Uterus (tissue), 4 donors: ENCODE data around the gene ATP11A. TPM values are rescaled to one million over a fixed set of nuclear protein-coding genes. Genes with fewer than 3 reads are reported as not detected.

Source experiments
- DNase-seq, 2 donors: peaks; one replicate each; pipeline ENCODE4 v3.0.0-alpha.2; 2019 to 2020
- H3K27ac ChIP-seq, 2 donors: fragments of 200-600 bp; sonication (generic); 1 replicate in 1 of 2; 2 replicates in 1 of 2; pipeline ENCODE4 v1.5.1; 2016 to 2018
- H3K27me3 ChIP-seq, 2 donors: fragments of 200-600 bp; sonication (generic); one replicate each; pipeline ENCODE4 v1.5.1; 2018 to 2019; ENCODE audit warnings: control low read depth in 1 of 2
- H3K36me3 ChIP-seq, 2 donors: fragments of 200-600 bp; sonication (generic); one replicate each; pipeline ENCODE4 v1.5.1; 2019; ENCODE audit warnings: control low read depth in 1 of 2
- H3K4me1 ChIP-seq, 2 donors: fragments of 200-600 bp; sonication (generic); one replicate each; pipeline ENCODE4 v1.5.1; 2018 to 2019; ENCODE audit warnings: control low read depth in 1 of 2
- H3K4me3 ChIP-seq, 2 donors: fragments of 200-600 bp; sonication (generic); 1 replicate in 1 of 2; 2 replicates in 1 of 2; pipeline ENCODE4 v1.5.1; 2018 to 2019; ENCODE audit warnings: mild to moderate bottlenecking in 1 of 2
- H3K9me3 ChIP-seq, 2 donors: fragments of 200-600 bp; sonication (generic); one replicate each; pipeline ENCODE4 v1.5.1; 2019; ENCODE audit warnings: control low read depth in 1 of 2
- CTCF ChIP-seq, 4 experiments: fragments of 200-600 bp in 2 of 4; fragments of 450-650 bp in 2 of 4; sonication (generic) in 2 of 4; IDR thresholded peaks; one replicate each; pipeline ENCODE4 v1.5.1; 2016 to 2019; ENCODE audit warnings: antibody characterized with exemption in 4 of 4, mild to moderate bottlenecking in 2 of 4, moderate library complexity in 1 of 4
- POLR2A ChIP-seq, 2 donors: fragments of 450-650 bp; IDR thresholded peaks; one replicate each; pipeline ENCODE4 v1.6.1; 2016; ENCODE audit warnings: antibody characterized with exemption in 2 of 2, mild to moderate bottlenecking in 1 of 2, moderate library complexity in 1 of 2
- intact Hi-C: fragments of 100-400 bp; cut with DNase I; formaldehyde crosslinking; loops from one replicate; pipeline ENCODE4 v1.15.1; 2023; ENCODE audit warnings: low total_unique reads
- total RNA-seq, 4 donors: library from RNA; depleted of rRNA in 3 of 4; stranded (reverse); fragments of >200 nt in 3 of 4; gene quantifications; one replicate each; pipeline versions ENCODE4 v1.1.0 to v1.2.4, GENCODE V29; 2014 to 2023
- donor health status: DM: yes; HTN: yes; CAD: no.

Gene ATP11A
- total RNA-seq, 4 donors from 2014 or later: 12.8 to 149 (median 22.8) TPM

GRCh38 chr13:112923962-112924361, 234.1 kb downstream of the ATP11A start:
- no peaks in the 10 kb centered on the region for H3K4me1 ChIP-seq
- no peak overlapping the region for H3K27ac ChIP-seq
- H3K4me3 ChIP-seq: no peak overlapping the region
- no peaks in the 10 kb centered on the region for H3K27me3 ChIP-seq
- H3K9me3 ChIP-seq: no peaks in the 10 kb centered on the region
- intact Hi-C loops: no loop called here
- TF ChIP-seq CTCF (IDR thresholded peaks at IDR 0.05): no peak
- no peak for TF ChIP-seq POLR2A (IDR thresholded peaks at IDR 0.05)
- no peaks in the 10 kb centered on the region for H3K36me3 ChIP-seq
- DNase-seq: no peak

- Histone ChIP-seq H3K4me1 (no peaks in the 10 kb centered on the region), H3K4me3 (no peak overlapping the region), H3K36me3 (no peaks in the 10 kb centered on the region), H3K9me3 (no peaks in the 10 kb centered on the region), H3K27me3 (no peaks in the 10 kb centered on the region), H3K27ac (no peak overlapping the region)
- DNase-seq: no peak
- TF ChIP-seq CTCF (IDR thresholded peaks at IDR 0.05) (no peak), POLR2A (IDR thresholded peaks at IDR 0.05) (no peak)
- intact Hi-C loops: no loop called here
Observed at GRCh38 chr13:112924365-112924764, 234.5 kb downstream of the ATP11A start.

- no peak for TF ChIP-seq CTCF (IDR thresholded peaks at IDR 0.05)
- no peak for TF ChIP-seq POLR2A (IDR thresholded peaks at IDR 0.05)
- H3K27ac ChIP-seq: no peak overlapping the region
- no peaks in the 10 kb centered on the region for H3K36me3 ChIP-seq
- no peaks in the 10 kb centered on the region for H3K27me3 ChIP-seq
- H3K9me3 ChIP-seq: no peaks in the 10 kb centered on the region
- no peak for DNase-seq
- H3K4me1 ChIP-seq: no peaks in the 10 kb centered on the region
- H3K4me3 ChIP-seq: no peak overlapping the region
- intact Hi-C loops: no loop called here
Observed at GRCh38 chr13:112926003-112926402, 236.2 kb downstream of the ATP11A start.

GRCh38 chr13:112926993-112927392, 237.2 kb downstream of the ATP11A start:
- Histone ChIP-seq H3K4me1 (no peaks in the 10 kb centered on the region), H3K9me3 (no peaks in the 10 kb centered on the region), H3K36me3 (no peaks in the 10 kb centered on the region), H3K27ac (no peak overlapping the region), H3K27me3 (no peaks in the 10 kb centered on the region), H3K4me3 (no peak overlapping the region)
- DNase-seq: no peak
- intact Hi-C loops: no loop called here
- TF ChIP-seq POLR2A (IDR thresholded peaks at IDR 0.05) (no peak), CTCF (IDR thresholded peaks at IDR 0.05) (no peak)

GRCh38 chr13:112928020-112928971, 238.5 kb downstream of the ATP11A start:
- Histone ChIP-seq H3K36me3 (no peaks in the 10 kb centered on the region), H3K4me3 (no peak overlapping the region), H3K27ac (no peak overlapping the region), H3K9me3 (no peaks in the 10 kb centered on the region), H3K4me1 (no peaks in the 10 kb centered on the region), H3K27me3 (no peaks in the 10 kb centered on the region)
- TF ChIP-seq CTCF (IDR thresholded peaks at IDR 0.05) (no peak), POLR2A (IDR thresholded peaks at IDR 0.05) (no peak)
- intact Hi-C loops: no loop called here
- no peak for DNase-seq
